GM21381 (cell line): ENCODE measurements around the gene RREB1.
A peak's percentile ranks its signal among the peaks of the same experiment; 100 is the strongest.

ENCODE experiments used
- ATAC-seq: cut with Tn5 transposase; IDR thresholded peaks from one replicate; pipeline ENCODE4 v1.9.1; 2021; ENCODE audit warnings: mild to moderate bottlenecking, moderate library complexity; ENCODE audit not compliant: unreplicated experiment

The RREB1 gene

GRCh38 chr6:7189101-7189758 lies 81.5 kb downstream of the RREB1 start:
- ATAC-seq: no peak

- ATAC-seq: no peak
These were observed 83.0 kb downstream of the RREB1 start for GRCh38 chr6:7190791-7191190.

GRCh38 chr6:7193122-7193521 lies 85.4 kb downstream of the RREB1 start:
- ATAC-seq: no peak

- ATAC-seq: no peak
These were observed 86.9 kb downstream of the RREB1 start for GRCh38 chr6:7194657-7195056.

- no peak for ATAC-seq
These were observed 87.7 kb downstream of the RREB1 start for GRCh38 chr6:7195339-7196018.

- no peak for ATAC-seq
These were observed 88.2 kb downstream of the RREB1 start for GRCh38 chr6:7196019-7196402.

- no peak for ATAC-seq
These were observed 89.0 kb downstream of the RREB1 start for GRCh38 chr6:7196685-7197283.

- ATAC-seq: no peak
These were observed 90.0 kb downstream of the RREB1 start for GRCh38 chr6:7197747-7198146.

- ATAC-seq: no peak
These were observed 91.4 kb downstream of the RREB1 start for GRCh38 chr6:7198833-7199800.

GRCh38 chr6:7200598-7201443 lies 93.1 kb downstream of the RREB1 start:
- ATAC-seq: no peak

GRCh38 chr6:7201444-7201731 lies 93.6 kb downstream of the RREB1 start:
- ATAC-seq: no peak

- peak; percentile 91 for ATAC-seq
These were observed 94.2 kb downstream of the RREB1 start for GRCh38 chr6:7201732-7202541.

GRCh38 chr6:7202950-7203349 lies 95.2 kb downstream of the RREB1 start:
- no peak for ATAC-seq

- no peak for ATAC-seq
These were observed 96.2 kb downstream of the RREB1 start for GRCh38 chr6:7203939-7204338.

GRCh38 chr6:7204726-7205125 lies 97.0 kb downstream of the RREB1 start:
- no peak for ATAC-seq

GRCh38 chr6:7207720-7208119 lies 100.0 kb downstream of the RREB1 start:
- ATAC-seq: no peak

GRCh38 chr6:7213416-7213815 lies 105.7 kb downstream of the RREB1 start:
- ATAC-seq: no peak

GRCh38 chr6:7214468-7214867 lies 106.7 kb downstream of the RREB1 start:
- no peak for ATAC-seq

GRCh38 chr6:7215131-7215530 lies 107.4 kb downstream of the RREB1 start:
- ATAC-seq: no peak

- ATAC-seq: peak; percentile 85
These were observed 108.1 kb downstream of the RREB1 start for GRCh38 chr6:7215798-7216231.
